Measurements from ENCODE around the gene METAP1D. TPM values are rescaled to one million over a fixed set of nuclear protein-coding genes. Genes with fewer than 3 reads are reported as not detected.

The METAP1D gene
- polyA plus RNA-seq, 12 donors: 7.8 to 31.3 (median 12.9) TPM; not detected in 1

GRCh38 chr2:172090044-172090961 lies 90.5 kb downstream of the METAP1D start:
- DNase-seq: no peak

- DNase-seq: no peak
Measured at GRCh38 chr2:172091000-172091641, 91.4 kb downstream of the METAP1D start.

GRCh38 chr2:172091761-172092566 lies 92.2 kb downstream of the METAP1D start:
- DNase-seq: no peak

GRCh38 chr2:172092716-172093415 lies 93.1 kb downstream of the METAP1D start:
- no peak for DNase-seq

- peak; percentile 23 for DNase-seq
Measured at GRCh38 chr2:172093416-172094293, 93.9 kb downstream of the METAP1D start.

GRCh38 chr2:172094294-172095145 lies 94.8 kb downstream of the METAP1D start:
- no peak for DNase-seq

- peak; percentile 37 for DNase-seq
Measured at GRCh38 chr2:172095146-172095904, 95.6 kb downstream of the METAP1D start.

GRCh38 chr2:172095905-172096625 lies 96.3 kb downstream of the METAP1D start:
- no peak for DNase-seq

- DNase-seq: peak; percentile 33
Measured at GRCh38 chr2:172096626-172097547, 97.1 kb downstream of the METAP1D start.

GRCh38 chr2:172097557-172098131 lies 97.9 kb downstream of the METAP1D start:
- no peak for DNase-seq

- DNase-seq: no peak
Measured at GRCh38 chr2:172098287-172098649, 98.5 kb downstream of the METAP1D start.

GRCh38 chr2:172098650-172099471 lies 99.1 kb downstream of the METAP1D start:
- DNase-seq: peak; percentile 21

- DNase-seq: no peak
Measured at GRCh38 chr2:172099472-172100079, 99.8 kb downstream of the METAP1D start.

- no peak for DNase-seq
Measured at GRCh38 chr2:172100080-172100934, 100.6 kb downstream of the METAP1D start.

Data from muscle of arm (tissue), 12 donors.